CD4-positive, alpha-beta memory T cell (primary cell): ENCODE results near the gene ELMO1. TPM values are rescaled to one million over a fixed set of nuclear protein-coding genes. Genes with fewer than 3 reads are reported as not detected.
A peak's percentile ranks its signal among the peaks of the same experiment; 100 is the strongest.

Experiments
- CTCF ChIA-PET: fragments of 350-600 bp; sonication (Branson Sonifier 250); formaldehyde crosslinking; loops from one replicate; lab custom pipeline; 2021; ENCODE audit warnings: inconsistent platforms; ENCODE audit not compliant: partially characterized antibody; lab: Charles Lee
- POLR2A ChIA-PET: fragments of 350-600 bp; sonication (Branson Sonifier 250); formaldehyde crosslinking; loops from one replicate; lab custom pipeline; 2021; ENCODE audit not compliant: partially characterized antibody; lab: Charles Lee
- DNase-seq, 5 donors: peaks; one replicate each; pipeline versions ENCODE4 v3.0.0 to v3.0.0-alpha.2; 2020 to 2022; ENCODE audit warnings: mixed read lengths in 1 of 5
- H3K27ac ChIP-seq: one replicate; pipeline ENCODE4 v1.7.0; 2013; ENCODE audit warnings: low read depth, low read length
- H3K27me3 ChIP-seq: 2 replicates; pipeline ENCODE4 v1.7.0; 2013; ENCODE audit warnings: mild to moderate bottlenecking, low read length, moderate library complexity; ENCODE audit not compliant: insufficient read depth
- H3K36me3 ChIP-seq: 2 replicates; pipeline ENCODE4 v1.7.0; 2013; ENCODE audit warnings: mild to moderate bottlenecking, low read length, moderate library complexity; ENCODE audit not compliant: insufficient read depth
- H3K4me1 ChIP-seq: 2 replicates; pipeline ENCODE4 v1.7.0; 2013; ENCODE audit warnings: mild to moderate bottlenecking, low read length, moderate library complexity; ENCODE audit not compliant: insufficient read depth
- H3K4me3 ChIP-seq, 2 donors: one replicate each; pipeline ENCODE4 v1.7.0; 2013; ENCODE audit warnings: low read length in 2 of 2, mild to moderate bottlenecking in 1 of 2
- H3K9me3 ChIP-seq, 2 donors: one replicate each; pipeline ENCODE4 v1.7.0; 2013; ENCODE audit warnings: low read length in 2 of 2, control low read depth in 1 of 2; ENCODE audit not compliant: control insufficient read depth in 1 of 2
- H3K27ac Mint-ChIP-seq, 7 donors: one replicate each; pipeline ENCODE4 v1.8.0; 2020 to 2021; ENCODE audit warnings: mixed read lengths in 7 of 7, mild to moderate bottlenecking in 6 of 7, inconsistent platforms in 3 of 7, moderate library complexity in 3 of 7
- H3K27me3 Mint-ChIP-seq, 2 donors: one replicate each; pipeline ENCODE4 v1.8.0; 2020 to 2021; ENCODE audit warnings: mixed read lengths in 2 of 2
- H3K36me3 Mint-ChIP-seq, 2 donors: one replicate each; pipeline ENCODE4 v1.8.0; 2020 to 2021; ENCODE audit warnings: mixed read lengths in 2 of 2, inconsistent platforms in 1 of 2, mild to moderate bottlenecking in 1 of 2
- H3K4me1 Mint-ChIP-seq, 4 donors: one replicate each; pipeline ENCODE4 v1.8.0; 2020 to 2021; ENCODE audit warnings: mixed read lengths in 4 of 4, mild to moderate bottlenecking in 1 of 4
- H3K4me3 Mint-ChIP-seq, 8 donors: one replicate each; pipeline ENCODE4 v1.8.0; 2020 to 2021; ENCODE audit warnings: mixed read lengths in 8 of 8, mild to moderate bottlenecking in 7 of 8, moderate library complexity in 6 of 8, inconsistent platforms in 3 of 8
- H3K9me3 Mint-ChIP-seq, 8 donors: one replicate each; pipeline ENCODE4 v1.8.0; 2020 to 2021; ENCODE audit warnings: mixed read lengths in 8 of 8, mild to moderate bottlenecking in 5 of 8, inconsistent platforms in 3 of 8, moderate library complexity in 1 of 8
- intact Hi-C: fragments of 100-400 bp; cut with micrococcal nuclease; formaldehyde crosslinking; loops from one replicate; pipeline ENCODE4 v1.15.1; 2023
- polyA plus RNA-seq, 2 donors: library from polyadenylated mRNA; unstranded; fragments of 300-500 nt; fragmentation: Illumina TruSeq; gene quantifications; one replicate each; pipeline ENCODE4 v1.2.3, GENCODE V29; 2021
- total RNA-seq, 2 experiments: library from RNA; stranded (reverse); gene quantifications; one replicate each; pipeline ENCODE4 v1.2.3, GENCODE V29; 2021

Gene ELMO1
- total and polyA plus RNA-seq, 4 experiments from 2014 or later: 45.1 to 131 (median 111) TPM

- Mint-ChIP-seq H3K36me3 (peaks cover 28 to 37% of the 10 kb centered on the region in 2 donors), H3K9me3 (no peaks in the 10 kb centered on the region), H3K4me3 (no peak overlapping the region), H3K27me3 (no peaks in the 10 kb centered on the region), H3K27ac (no peak overlapping the region), H3K4me1 (peaks cover 34 to 57% (median 47%) of the 10 kb centered on the region in 4 donors)
- POLR2A ChIA-PET: interaction anchor here (1.6 kb wide), 1 partner anchor 11 kb away, joined by 3 read pairs; no protein-coding TSS in a partner anchor
- H3K4me1 ChIP-seq: peaks cover 25% of the 10 kb centered on the region
- DNase-seq: no peak
- CTCF ChIA-PET: interaction anchor here (1.1 kb wide), 1 partner anchor 20 kb away, joined by 3 read pairs; the partner anchor contains the start of gene ELMO1
- no peaks in the 10 kb centered on the region for H3K27me3 ChIP-seq
- no peak overlapping the region for H3K4me3 ChIP-seq
- no peak overlapping the region for H3K27ac ChIP-seq
- peaks cover 14% of the 10 kb centered on the region for H3K36me3 ChIP-seq
- H3K9me3 ChIP-seq: no peaks in the 10 kb centered on the region
- intact Hi-C loops: no loop called here
These were observed 19.8 kb downstream of the ELMO1 start for GRCh38 chr7:37428681-37429434.

GRCh38 chr7:37427276-37427940 lies 21.3 kb downstream of the ELMO1 start:
- H3K4me1 Mint-ChIP-seq: peaks cover 23 to 45% (median 38%) of the 10 kb centered on the region in 4 donors
- H3K27ac Mint-ChIP-seq: peak overlapping the region in 1 of 7 donors; percentile 12
- H3K4me3 Mint-ChIP-seq: no peak overlapping the region
- no peak for DNase-seq
- no peak overlapping the region for H3K27ac ChIP-seq
- H3K4me1 ChIP-seq: peaks cover 11% of the 10 kb centered on the region
- no peaks in the 10 kb centered on the region for H3K27me3 ChIP-seq
- CTCF ChIA-PET: interaction anchor here (0.6 to 1.1 kb wide), 2 partner anchors 13 to 21 kb away, joined by 3 read pairs; partner anchors contain the start of gene ELMO1
- intact Hi-C loops: no loop called here
- H3K36me3 Mint-ChIP-seq: peaks cover 28 to 37% of the 10 kb centered on the region in 2 donors
- H3K36me3 ChIP-seq: peaks cover 14% of the 10 kb centered on the region
- POLR2A ChIA-PET: interaction anchor here (1.2 to 1.6 kb wide), 2 partner anchors 9 to 32 kb away, joined by 3 to 5 read pairs; no protein-coding TSS in a partner anchor
- H3K9me3 ChIP-seq: no peaks in the 10 kb centered on the region
- H3K27me3 Mint-ChIP-seq: no peaks in the 10 kb centered on the region
- no peaks in the 10 kb centered on the region for H3K9me3 Mint-ChIP-seq
- H3K4me3 ChIP-seq: no peak overlapping the region

GRCh38 chr7:37425498-37425897 lies 23.2 kb downstream of the ELMO1 start:
- H3K4me3 Mint-ChIP-seq: no peak overlapping the region
- no peak overlapping the region for H3K27ac Mint-ChIP-seq
- Histone ChIP-seq H3K9me3 (no peaks in the 10 kb centered on the region), H3K4me1 (peaks cover 22% of the 10 kb centered on the region), H3K36me3 (peaks cover 14% of the 10 kb centered on the region), H3K4me3 (no peak overlapping the region), H3K27me3 (no peaks in the 10 kb centered on the region), H3K27ac (no peak overlapping the region)
- ChIA-PET CTCF (interaction anchor here (0.7 to 1.3 kb wide), 3 partner anchors 10 to 379 kb away, joined by 3 to 4 read pairs (median 3); no protein-coding TSS in a partner anchor), POLR2A (no interaction called here)
- peaks cover 25 to 34% of the 10 kb centered on the region in 2 donors for H3K36me3 Mint-ChIP-seq
- intact Hi-C loops: no loop called here
- no peaks in the 10 kb centered on the region for H3K27me3 Mint-ChIP-seq
- DNase-seq: no peak
- H3K9me3 Mint-ChIP-seq: no peaks in the 10 kb centered on the region
- peaks cover 27 to 53% (median 44%) of the 10 kb centered on the region in 4 donors for H3K4me1 Mint-ChIP-seq

GRCh38 chr7:37424995-37425394 lies 23.7 kb downstream of the ELMO1 start:
- CTCF ChIA-PET: interaction anchor here (1.3 kb wide), 1 partner anchor 23 kb away, joined by 4 read pairs; no protein-coding TSS in a partner anchor
- Histone ChIP-seq H3K27me3 (no peaks in the 10 kb centered on the region), H3K9me3 (no peaks in the 10 kb centered on the region), H3K27ac (no peak overlapping the region), H3K4me1 (peaks cover 27% of the 10 kb centered on the region), H3K4me3 (no peak overlapping the region), H3K36me3 (peaks cover 14% of the 10 kb centered on the region)
- POLR2A ChIA-PET: no interaction called here
- Mint-ChIP-seq H3K27ac (no peak overlapping the region), H3K27me3 (no peaks in the 10 kb centered on the region), H3K9me3 (no peaks in the 10 kb centered on the region), H3K4me1 (peaks cover 28 to 53% (median 44%) of the 10 kb centered on the region in 4 donors), H3K36me3 (peaks cover 20 to 30% of the 10 kb centered on the region in 2 donors), H3K4me3 (no peak overlapping the region)
- intact Hi-C loops: no loop called here
- no peak for DNase-seq

GRCh38 chr7:37424521-37424920 lies 24.1 kb downstream of the ELMO1 start:
- no peaks in the 10 kb centered on the region for H3K27me3 Mint-ChIP-seq
- Histone ChIP-seq H3K4me1 (peaks cover 27% of the 10 kb centered on the region), H3K36me3 (peaks cover 12% of the 10 kb centered on the region), H3K4me3 (no peak overlapping the region), H3K9me3 (no peaks in the 10 kb centered on the region), H3K27me3 (no peaks in the 10 kb centered on the region), H3K27ac (no peak overlapping the region)
- ChIA-PET POLR2A (interaction anchor here (0.8 kb wide), 1 partner anchor 12 kb away, joined by 3 read pairs; no protein-coding TSS in a partner anchor), CTCF (no interaction called here)
- H3K27ac Mint-ChIP-seq: no peak overlapping the region
- intact Hi-C loops: no loop called here
- DNase-seq: no peak
- H3K9me3 Mint-ChIP-seq: no peaks in the 10 kb centered on the region
- no peak overlapping the region for H3K4me3 Mint-ChIP-seq
- peaks cover 28 to 53% (median 44%) of the 10 kb centered on the region in 4 donors for H3K4me1 Mint-ChIP-seq
- H3K36me3 Mint-ChIP-seq: peaks cover 17 to 25% of the 10 kb centered on the region in 2 donors

GRCh38 chr7:37421861-37422500 lies 26.7 kb downstream of the ELMO1 start:
- no peak overlapping the region for H3K27ac ChIP-seq
- intact Hi-C loops: no loop called here
- H3K9me3 ChIP-seq: no peaks in the 10 kb centered on the region
- CTCF ChIA-PET: interaction anchor here (0.6 kb wide), 1 partner anchor 27 kb away, joined by 3 read pairs; no protein-coding TSS in a partner anchor
- H3K4me1 ChIP-seq: peaks cover 32% of the 10 kb centered on the region
- H3K36me3 Mint-ChIP-seq: peaks cover 4 to 7% of the 10 kb centered on the region in 2 donors
- no peak overlapping the region for H3K4me3 ChIP-seq
- H3K27me3 ChIP-seq: no peaks in the 10 kb centered on the region
- no peak for DNase-seq
- H3K4me1 Mint-ChIP-seq: peaks cover 38 to 64% (median 49%) of the 10 kb centered on the region in 4 donors
- H3K27me3 Mint-ChIP-seq: no peaks in the 10 kb centered on the region
- POLR2A ChIA-PET: interaction anchor here (0.7 to 1.5 kb wide), 2 partner anchors 25 to 27 kb away, joined by 3 to 4 read pairs; partner anchors contain the start of gene ELMO1
- no peaks in the 10 kb centered on the region for H3K9me3 Mint-ChIP-seq
- H3K27ac Mint-ChIP-seq: peak overlapping the region in 2 of 7 donors; percentile 18 to 37
- no peaks in the 10 kb centered on the region for H3K36me3 ChIP-seq
- no peak overlapping the region for H3K4me3 Mint-ChIP-seq
